G401 (cell line): ENCODE results near the gene MDC1. TPM values are rescaled to one million over a fixed set of nuclear protein-coding genes. Genes with fewer than 3 reads are reported as not detected.
"Not testable (repeated sequence)": the region's sequence is repeated elsewhere in the genome, so short reads cannot be mapped to it uniquely, and the experiment has no call there.

Source experiments
- DNase-seq: peaks from one replicate; pipeline ENCODE4 v3.0.0-alpha.2; 2015; ENCODE audit warnings: low spot score
- in situ Hi-C: cut with HindIII; loops from 2 replicates; pipeline ENCODE4 v1.10.0; 2016; ENCODE audit warnings: low sequenced_read_pairs, mixed read lengths
- total RNA-seq: library from RNA; depleted of rRNA; stranded (reverse); fragments of >200 nt; shearing (Covaris generic); gene quantifications from 2 replicates; pipeline ENCODE4 v1.2.3, GENCODE V29; 2014; rRNA removed

Gene MDC1
- total RNA-seq, result 2.5 and 14.3 TPM in 2 replicates

GRCh38 chr6:30717129-30717844, at the start of gene MDC1:
MDC1 (minus strand) TSS chr6:30717281; CDS start chr6:30715175, 2,106 bp downstream.
- in situ Hi-C loops, result no loop called here
- peak; percentile 100 for DNase-seq

GRCh38 chr6:30766461-30767157, 49.5 kb upstream of the MDC1 start:
- in situ Hi-C loops, result no loop called here
- no peak for DNase-seq

GRCh38 chr6:30765495-30765894, 48.4 kb upstream of the MDC1 start:
- in situ Hi-C loops, result not testable (repeated sequence)
- DNase-seq, result peak; percentile 61

- in situ Hi-C loops, result not testable (repeated sequence)
- DNase-seq, result peak; percentile 31
Observed at GRCh38 chr6:30764490-30765043, 47.5 kb upstream of the MDC1 start.

- DNase-seq, result peak; percentile 81
- in situ Hi-C loops, result no loop called here
Observed at GRCh38 chr6:30763618-30764489, 46.8 kb upstream of the MDC1 start.

- in situ Hi-C loops, result no loop called here
- no peak for DNase-seq
Observed at GRCh38 chr6:30763155-30763617, 46.1 kb upstream of the MDC1 start.

GRCh38 chr6:30761791-30762429, 44.8 kb upstream of the MDC1 start:
- in situ Hi-C loops, result no loop called here

GRCh38 chr6:30760549-30760948, 43.5 kb upstream of the MDC1 start:
- in situ Hi-C loops, result no loop called here
- no peak for DNase-seq

More at GRCh38 chr6:30761791-30762429, 44.8 kb upstream of the MDC1 start:
- DNase-seq, result no peak

GRCh38 chr6:30759575-30760239, 42.6 kb upstream of the MDC1 start:
- DNase-seq, result no peak
- in situ Hi-C loops, result no loop called here

GRCh38 chr6:30757261-30757904, 40.3 kb upstream of the MDC1 start:
- DNase-seq, result no peak
- in situ Hi-C loops, result no loop called here

- in situ Hi-C loops, DNase-seq: not testable (repeated sequence)
Observed at GRCh38 chr6:30756405-30757003, 39.4 kb upstream of the MDC1 start.

GRCh38 chr6:30754631-30755030, 37.5 kb upstream of the MDC1 start:
- in situ Hi-C loops, result no loop called here
- no peak for DNase-seq

- DNase-seq, result no peak
- in situ Hi-C loops, result no loop called here
Observed at GRCh38 chr6:30752157-30752927, 35.3 kb upstream of the MDC1 start.

- no peak for DNase-seq
- in situ Hi-C loops, result no loop called here
Observed at GRCh38 chr6:30750379-30750668, 33.2 kb upstream of the MDC1 start.

GRCh38 chr6:30749554-30750378, 32.7 kb upstream of the MDC1 start:
- DNase-seq, result no peak
- in situ Hi-C loops, result no loop called here

- DNase-seq, result no peak
- in situ Hi-C loops, result no loop called here
Observed at GRCh38 chr6:30748851-30749540, 31.9 kb upstream of the MDC1 start.
